Inferior parietal cortex (tissue), 1 donor: ENCODE results near the gene OST4.
"Not testable (repeated sequence)": the region's sequence is repeated elsewhere in the genome, so short reads cannot be mapped to it uniquely, and the experiment has no call there.

Experiments
- DNase-seq: peaks from one replicate; pipeline ENCODE4 v3.0.0-alpha.2; 2016; ENCODE audit errors: extremely low spot score

Gene OST4

DNA sequence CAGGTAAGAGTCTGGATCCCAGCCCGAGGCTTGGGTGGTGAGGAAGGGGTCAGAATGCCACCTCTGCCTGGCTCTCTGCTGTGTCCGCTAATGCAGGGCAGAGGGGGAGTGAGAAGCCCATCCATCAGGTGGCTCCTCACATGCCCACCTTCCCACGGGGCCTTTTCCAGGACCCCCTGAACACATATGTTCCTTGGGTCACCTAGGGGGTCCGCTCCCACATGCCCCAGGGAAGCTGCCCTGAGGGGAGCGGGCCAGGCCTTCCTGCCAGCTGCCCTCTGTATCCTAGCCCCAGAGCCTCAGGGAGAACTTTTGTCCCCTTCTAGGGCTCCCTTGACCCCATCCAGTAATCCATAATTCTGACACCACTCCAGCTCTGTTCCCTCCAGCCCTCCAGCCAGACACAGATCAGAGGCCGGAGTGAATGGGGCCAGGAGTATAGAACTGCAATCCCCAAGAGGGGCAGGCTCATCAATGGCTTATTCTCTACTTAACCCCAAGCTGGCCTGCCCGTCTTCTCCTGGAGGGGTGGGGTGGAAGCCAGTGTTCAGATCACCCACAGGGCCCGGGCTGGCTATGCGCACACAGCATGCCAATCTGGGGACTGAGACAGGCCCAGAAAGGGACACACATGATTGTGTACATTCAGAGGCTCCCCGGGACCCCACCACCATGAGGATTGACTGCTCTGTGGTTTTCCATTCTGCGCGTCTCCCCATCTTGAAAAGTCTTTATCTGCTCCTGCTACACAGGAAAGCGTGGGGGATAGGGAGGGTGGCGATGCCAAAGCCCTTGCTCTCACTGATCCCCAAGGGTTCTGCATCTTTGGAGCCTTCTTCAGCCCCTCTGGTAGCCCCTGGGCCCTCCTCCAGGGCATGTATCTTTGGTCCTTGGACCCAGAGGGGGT lies 8.0 kb upstream of the OST4 start:
- DNase-seq = no peak

DNA sequence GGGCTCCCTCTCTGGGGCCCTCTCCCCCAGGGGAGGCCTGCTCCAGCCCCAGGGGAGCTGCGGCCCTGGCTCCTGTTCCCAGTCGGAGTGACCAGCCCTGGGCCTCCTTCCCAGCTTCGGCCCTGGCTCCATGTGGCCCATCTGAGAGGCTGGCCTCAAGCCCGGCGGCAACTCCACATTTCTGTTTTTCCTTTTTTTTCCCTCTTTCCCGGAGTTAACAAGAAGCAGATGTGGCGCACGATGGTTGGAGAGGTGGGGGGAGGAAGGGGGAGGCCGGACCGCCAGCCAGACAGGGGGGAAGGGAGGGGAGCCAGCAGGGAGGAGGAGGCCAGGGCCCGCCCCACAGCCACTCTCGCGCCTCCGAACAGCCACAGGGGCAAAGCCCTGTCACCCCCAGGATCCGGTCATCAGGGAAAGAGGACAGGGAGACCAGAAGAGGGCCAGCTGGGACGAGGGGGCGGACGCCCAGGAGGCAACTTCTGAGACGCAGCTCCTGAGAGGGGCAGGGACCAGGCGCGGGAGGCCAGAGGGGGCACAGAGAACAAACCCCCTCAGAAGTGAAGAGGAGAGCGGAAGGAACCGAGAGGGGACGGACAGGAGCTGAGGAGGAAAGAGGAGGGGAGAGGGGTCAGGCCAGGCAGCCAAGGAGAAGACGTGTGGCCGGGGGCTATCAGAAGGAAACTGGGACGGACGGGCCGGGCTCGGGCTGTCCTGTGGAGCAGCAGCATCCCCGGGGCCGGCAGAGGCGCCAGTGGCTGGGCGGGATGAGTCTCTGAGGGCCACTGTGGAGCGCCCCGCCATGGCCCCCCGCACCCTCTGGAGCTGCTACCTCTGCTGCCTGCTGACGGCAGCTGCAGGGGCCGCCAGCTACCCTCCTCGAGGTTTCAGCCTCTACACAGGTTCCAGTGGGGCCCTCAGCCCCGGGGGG lies 7.1 kb upstream of the OST4 start, which contains the start of gene EMILIN1:
TSS of gene EMILIN1 (plus strand) at position 349 of the 928 bp plus-strand sequence. CDS start at position 800, 451 bp downstream.
- no peak for DNase-seq

DNA sequence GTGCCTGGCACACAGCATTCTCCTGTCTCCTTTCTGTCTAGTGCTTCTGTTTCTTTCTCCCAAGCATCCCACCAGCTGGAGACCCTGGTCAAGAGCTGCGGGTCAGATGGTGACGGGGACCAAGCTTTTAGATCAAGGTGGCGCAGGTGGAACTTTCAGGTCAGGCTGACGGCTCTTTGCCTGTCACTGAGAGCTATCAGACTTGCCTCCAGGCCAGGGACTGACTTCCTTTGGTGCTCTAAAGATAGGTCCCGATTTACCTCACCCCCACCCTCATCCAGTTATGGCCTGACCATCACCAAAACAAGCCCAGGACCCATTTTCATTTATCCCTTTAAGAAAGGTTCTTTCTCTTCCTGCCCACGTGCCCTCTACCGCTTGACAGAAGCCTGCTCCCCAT lies 5.8 kb upstream of the OST4 start:
- no peak for DNase-seq

DNA sequence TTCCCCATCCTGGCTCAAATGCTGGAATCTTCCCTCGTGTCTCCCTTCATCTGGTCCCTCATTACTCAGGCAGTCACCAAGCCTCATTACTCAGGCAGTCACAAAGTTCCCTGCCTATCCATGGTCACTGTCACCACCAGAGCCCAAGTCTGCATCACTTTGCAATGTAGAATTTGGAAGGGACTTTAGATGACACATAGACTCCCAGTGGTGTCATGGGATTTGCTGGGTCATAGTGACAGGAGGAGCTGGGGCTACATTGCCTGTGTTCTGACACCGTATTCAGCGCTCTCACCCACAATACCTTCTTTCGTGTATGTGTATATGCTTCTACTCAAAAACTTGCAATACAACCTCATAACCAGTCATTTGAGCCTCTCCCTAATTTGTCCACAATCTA lies 4.9 kb upstream of the OST4 start:
- no peak for DNase-seq

DNA sequence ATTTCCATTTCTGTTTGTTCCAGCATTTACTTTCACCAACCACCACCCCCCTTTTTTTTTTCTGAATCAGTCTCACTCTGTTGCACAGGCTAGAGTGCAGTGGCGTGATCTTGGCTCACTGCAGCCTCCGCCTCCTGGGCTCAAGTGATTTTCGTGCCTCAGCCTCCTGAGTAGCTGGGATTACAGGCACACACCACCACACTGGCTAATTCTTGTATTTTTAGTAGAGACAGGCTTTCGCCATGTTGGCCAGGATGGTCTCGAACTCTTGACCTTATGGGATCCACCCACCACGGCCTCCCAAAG lies 4.1 kb upstream of the OST4 start:
- not testable (repeated sequence) for DNase-seq

DNA sequence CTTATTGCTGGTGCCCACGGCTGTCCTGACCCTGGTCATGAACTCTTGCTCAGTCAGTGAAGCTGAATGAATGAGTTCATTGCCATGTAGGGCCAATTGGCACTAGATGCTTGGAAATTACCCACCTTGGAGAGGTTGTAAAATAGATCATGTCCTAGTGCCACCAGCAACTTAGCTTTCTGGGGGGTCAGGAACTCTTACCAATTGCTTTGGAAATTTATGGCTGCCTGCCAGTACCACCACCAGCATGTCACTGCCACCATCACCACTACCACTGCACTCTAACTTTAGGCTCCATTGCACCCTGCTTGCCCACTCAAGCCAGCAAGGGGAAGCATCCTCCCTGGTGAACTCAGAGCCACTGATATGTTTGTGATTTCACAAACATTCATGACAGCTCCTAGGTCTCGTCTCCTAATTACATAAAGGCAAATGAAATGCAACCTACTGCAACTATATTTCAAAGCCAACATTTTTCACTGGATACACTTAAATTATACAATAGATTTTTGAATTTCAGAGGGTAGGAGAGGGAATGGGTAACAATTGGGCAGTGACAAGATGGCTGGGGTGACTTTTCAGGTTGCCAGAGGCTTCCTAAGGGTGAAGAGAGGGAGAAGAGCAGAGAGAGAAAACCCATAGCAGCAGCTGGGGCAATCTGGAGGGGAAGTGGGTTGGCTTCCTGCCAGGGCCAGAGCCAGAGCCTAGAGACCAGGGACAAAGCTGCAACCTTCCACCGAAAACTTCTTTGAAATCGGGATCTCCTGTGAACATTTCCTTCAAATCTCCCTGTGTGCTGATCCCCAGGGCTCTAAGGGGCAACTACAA lies 3.5 kb upstream of the OST4 start:
- no peak for DNase-seq

DNA sequence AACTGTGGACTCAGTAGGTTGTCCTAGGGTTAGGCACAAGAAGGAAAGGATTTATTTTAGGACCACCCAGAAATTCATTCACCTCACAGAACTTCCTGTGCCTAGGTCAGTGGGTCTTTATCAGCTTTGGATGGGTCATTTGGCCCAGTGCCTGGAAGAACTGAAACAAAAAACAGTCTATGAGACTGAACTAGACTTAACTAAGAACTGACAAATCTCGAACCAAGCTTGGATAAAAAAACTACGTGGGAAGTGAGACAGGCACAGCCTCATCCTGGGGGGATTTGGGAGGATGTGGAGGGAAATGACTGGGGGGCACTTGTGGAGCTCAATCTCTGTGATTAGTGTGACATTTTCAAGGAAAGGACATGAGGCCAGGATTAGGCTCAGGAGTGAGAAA lies 2.3 kb upstream of the OST4 start:
- no peak for DNase-seq

DNA sequence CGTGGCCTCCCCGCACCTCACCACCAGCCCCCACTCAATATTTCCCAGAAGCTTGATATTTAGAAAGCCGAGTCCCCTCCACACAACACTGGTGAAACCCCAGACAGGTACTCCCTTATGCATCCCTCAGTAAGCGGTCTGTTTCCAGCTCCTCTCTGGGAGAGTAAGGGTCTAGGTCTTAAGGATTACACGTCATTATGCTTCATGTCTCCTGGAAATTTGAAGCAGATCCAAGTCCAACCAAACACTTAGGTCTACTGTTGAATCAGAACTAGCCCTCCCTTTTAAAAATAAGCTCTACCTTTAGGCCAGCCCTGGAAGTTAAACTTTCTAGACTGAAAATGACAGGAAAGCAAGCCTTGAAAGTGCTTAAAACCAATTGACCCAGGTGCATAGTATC lies 1.5 kb upstream of the OST4 start:
- no peak for DNase-seq

DNA sequence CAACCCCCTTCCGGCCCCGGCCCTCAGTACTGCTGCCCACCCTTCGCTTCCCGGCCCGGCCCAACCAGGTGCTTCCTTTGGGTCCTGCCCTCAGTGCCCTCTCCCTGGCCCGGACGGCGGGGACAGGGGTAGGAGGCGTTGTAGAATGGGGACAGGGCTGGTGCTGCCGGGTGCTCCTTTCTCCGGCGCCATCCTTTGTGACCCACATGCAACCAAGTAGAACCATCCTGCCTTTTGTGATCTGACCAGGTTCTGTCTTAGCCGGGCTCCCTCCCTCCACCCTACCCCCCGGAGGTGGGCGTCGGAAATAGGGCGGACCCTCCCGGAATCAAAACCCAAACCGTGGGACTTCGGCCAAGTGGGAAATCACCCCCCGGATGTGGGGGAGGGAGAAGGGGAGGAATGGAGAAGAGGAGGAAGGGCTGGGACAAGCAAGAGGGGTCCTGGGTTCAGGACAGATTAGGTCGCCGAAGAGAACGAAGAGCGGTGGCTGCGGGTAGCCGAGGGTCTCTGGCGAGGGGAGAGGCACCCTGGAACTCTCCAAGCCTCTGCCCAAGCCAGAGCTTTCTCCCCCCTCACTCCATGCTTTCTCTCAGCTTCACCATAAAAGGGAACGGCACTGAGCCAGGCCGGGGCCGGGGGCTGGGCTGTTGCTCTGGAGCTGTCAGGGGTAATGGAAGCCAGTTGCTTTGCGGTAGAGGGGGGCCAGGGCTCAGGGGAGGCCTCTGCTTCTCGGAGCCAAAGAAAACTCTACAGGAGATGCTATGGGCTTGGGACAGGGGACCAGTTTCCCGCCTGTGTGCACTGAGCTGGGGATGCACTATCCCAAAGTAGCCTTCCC lies 756 bp upstream of the OST4 start:
- DNase-seq = no peak

DNA sequence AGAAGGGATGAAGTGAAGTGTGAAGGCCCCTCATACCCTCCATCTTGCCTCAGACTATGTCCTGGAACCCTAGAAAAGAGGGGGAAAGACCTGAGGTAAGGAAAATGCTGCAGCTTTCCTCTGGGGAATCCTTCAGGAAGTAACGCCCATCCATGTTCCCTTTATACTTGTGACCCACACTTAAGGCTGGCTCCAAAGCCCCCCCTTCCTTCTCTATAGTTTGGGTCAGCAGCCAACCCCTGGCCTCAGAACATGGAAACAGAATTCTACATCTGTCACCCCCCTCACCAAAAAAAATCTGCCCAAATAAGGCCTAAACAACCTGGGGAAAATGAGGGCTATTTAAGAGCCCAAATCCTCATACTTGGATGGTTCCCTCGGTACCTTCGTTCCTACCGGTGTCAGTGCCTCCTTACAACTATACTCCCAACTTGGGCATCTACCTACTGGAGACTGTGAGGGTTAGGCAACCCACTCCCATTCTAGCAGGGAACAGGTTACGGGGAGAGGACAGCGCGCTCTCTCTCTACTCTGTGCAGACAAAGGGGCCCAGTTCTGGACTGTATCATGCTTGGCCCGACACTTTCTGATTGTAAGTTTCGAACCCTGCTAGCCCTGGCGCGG lies 689 bp downstream of the OST4 start:
- DNase-seq = no peak

DNA sequence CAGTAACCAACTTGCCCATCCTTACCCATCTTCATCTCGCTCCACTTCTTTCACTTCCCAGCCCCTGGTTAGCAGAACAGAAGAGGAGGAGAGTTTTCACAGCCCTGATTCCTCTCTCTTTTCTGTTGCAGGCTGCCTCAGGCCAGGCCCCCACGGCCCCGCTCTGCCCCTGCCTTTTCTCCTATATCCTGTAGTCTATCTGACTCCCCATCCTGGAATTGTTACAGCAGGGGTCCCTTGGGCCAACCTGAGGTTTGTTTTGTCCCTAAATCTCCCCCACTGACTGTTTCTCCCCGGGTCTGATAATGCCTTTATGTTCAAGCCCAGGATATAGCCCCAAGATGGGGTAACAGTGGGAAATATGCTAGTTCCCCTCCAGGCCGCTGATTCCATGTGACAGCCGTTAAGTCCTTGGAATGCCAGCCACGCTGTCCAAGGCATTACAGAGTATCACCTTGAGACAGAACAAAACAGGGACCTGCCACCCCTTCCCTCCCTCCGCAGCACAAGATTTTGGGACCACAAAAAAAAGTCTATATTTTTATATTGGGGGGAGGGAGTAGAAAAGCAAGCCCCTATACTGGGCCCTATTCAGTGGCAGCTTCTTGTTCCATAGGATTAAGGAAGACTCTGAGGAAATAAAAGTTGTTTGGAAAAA lies 1.4 kb downstream of the OST4 start:
- DNase-seq = no peak

DNA sequence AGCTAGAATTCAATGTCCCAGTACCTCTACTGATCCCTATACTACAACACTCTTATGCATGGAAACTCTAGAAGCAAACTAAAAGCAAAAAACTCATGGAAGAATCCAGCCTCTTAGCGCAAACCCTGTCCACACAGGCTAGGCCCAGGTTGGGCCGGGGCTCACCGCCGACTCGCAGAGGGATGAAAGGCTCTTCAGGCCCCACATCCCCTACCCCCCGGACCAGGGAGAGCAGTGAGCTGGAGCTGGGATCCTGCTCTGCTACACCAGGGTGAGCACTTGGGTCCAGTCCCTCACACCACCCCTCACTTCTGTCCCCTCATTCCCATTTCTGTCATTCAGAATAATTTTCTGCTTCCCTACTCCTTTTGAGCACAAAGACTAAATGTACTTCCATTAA lies 2.0 kb downstream of the OST4 start:
- DNase-seq = no peak

DNA sequence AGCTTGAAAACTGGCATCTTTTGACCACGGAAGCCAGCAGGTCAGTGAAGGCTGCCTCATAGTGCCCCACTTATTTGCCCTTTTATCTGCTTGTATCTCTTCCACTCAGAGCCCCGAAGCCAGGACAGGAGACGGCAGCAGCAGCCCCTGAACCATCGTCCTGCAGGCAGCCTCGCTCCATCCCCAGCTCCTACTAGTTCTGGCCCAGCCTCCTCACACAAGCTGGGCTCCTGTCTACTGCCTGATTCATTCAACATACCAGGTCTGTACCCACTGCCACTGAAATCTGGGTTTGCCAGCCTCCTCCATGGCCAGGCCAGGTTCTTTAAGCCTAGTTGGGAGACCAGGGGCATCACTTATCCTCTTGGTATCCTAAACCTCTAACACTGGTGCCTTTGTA lies 4.1 kb downstream of the OST4 start:
- no peak for DNase-seq

DNA sequence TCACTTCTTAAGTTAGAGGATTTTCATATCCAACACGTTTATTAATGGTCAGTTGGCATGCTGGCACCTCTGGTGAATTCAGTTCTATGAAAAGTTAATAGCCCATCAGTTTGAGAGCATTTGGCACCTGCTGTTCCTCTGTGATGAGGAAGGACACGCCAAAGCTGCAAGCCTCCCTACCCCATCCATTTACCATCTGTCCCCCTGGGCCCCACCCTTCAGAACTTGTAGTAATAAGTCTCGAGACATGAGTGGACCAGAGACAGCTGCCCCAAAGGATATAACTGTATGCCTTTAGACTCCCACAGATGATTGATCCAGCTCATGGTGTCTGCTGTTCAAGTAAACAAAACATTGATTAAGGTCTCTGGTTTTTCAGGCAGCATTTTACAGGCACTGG lies 6.3 kb downstream of the OST4 start:
- DNase-seq = no peak

DNA sequence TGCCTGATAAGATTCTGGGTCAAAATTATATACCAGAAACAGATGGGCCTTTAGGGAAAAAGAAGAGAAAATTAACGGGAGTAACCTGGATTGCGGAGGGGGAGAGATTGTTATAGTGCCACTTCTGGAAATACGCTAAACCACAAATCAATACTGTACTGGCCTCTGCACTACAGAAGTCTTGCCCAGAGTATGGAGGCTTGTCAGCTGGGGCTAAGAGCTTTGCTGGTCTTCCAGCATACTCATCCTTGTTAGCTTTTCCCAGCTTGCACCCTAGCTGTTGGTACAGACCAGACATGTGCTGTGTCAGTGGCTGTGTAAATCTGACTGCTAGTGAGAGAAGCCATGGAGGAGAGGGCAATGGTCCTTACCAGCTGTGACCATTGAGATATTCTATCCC lies 11.1 kb downstream of the OST4 start:
- DNase-seq = no peak

DNA sequence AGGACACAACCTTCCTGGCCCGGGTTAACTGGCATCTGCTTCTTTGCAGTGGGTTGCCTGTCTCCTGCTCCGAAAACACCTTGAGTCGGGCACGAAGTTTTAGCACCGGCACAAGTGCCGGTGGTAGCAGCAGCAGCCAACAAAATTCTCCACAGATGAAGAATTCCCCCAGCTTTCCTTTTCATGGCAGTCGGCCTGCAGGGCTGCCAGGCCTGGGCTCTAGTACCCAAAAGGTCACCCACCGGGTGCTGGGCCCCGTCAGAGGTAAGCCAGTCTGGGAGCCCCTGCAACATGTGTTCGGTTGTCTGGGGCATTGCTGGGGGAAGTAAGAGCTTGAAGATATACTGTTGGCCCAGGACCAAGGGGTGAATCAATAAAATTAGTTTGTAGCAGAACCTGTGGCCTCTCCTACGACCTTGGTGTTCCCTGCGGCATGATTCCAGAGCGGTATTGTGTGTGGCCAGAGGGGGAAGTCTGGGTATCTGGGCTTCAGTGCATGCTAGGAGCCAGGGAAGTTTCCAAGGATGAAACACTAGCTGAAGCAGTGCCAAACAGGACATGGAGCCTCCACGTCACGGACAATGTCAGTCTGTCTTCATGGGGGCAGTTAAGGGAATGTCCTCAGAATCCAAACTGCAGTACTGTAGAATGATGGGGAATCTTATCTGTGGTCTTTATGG lies 12.2 kb downstream of the OST4 start:
- no peak for DNase-seq

DNA sequence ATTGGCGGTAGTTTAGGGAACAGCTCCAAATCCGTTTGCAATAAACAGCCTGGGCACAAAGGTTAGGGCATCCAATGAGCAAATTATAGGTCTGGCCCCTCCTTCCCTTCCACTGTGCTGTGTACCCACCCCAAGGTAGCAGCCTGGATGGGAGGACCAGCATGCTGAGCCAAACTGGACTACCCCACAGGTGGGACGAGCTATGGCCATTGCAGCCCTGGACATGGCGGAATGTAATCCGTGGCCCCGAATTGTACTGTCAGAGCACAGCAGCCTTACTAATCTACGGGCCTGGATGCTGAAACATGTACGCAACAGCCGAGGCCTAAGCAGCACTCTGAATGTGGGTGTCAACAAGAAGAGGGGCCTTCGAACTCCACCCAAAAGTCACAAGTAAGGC lies 13.2 kb downstream of the OST4 start:
- DNase-seq = no peak

DNA sequence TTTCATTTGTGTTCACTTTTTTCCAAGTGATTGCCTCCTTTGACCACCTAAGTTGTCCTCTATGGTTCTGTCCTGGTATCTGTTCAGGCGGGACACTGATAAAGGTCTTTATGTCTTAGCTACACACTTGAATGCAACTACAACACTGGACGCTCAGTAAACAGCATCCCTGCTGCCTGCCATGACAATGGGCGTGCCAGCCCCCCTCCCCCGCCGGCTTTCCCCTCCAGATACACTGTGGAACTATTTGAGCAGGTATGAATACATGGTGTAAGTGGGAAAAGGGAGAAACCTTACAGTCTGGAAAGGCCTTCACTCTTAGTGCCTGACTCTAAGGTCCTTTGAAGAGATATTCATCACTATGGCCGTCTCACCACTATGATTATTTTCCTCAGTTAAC lies 14.3 kb downstream of the OST4 start:
- DNase-seq = no peak

DNA sequence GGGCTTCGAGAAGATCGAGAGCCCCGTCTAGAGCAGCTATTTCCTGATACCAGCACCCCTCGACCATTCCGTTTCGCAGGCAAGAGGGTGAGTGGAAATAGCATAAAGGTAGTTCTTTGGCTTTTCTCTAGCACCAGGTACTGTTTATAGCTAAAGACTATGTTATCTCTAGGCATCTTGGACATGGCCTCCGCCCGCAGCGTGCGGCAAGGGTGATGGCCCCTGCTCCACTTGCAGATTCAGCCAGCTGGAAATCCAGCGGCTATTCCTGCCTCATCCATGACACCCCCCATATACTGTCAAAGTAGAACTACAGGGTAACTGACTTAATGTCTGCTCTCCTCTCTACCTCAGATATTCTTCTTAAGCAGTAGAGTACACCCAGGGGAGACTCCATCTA lies 16.7 kb downstream of the OST4 start:
- DNase-seq = no peak

DNA sequence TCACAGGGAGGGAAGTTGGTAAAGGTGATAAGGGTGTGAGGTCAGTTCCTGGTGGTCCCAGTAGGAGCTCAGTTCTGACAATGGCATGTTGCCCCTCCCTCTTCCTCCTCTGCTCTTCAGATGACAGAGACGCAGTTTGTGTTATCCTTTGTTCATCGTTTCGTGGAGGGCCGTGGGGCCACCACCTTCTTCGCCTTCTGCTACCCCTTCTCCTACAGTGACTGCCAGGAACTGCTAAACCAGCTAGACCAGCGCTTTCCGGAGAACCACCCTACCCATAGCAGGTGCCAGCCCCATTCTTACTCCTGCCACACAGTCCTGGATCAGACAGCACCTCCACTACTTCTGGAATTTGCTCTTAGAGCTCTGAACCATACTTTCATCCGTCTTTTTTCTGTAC lies 17.7 kb downstream of the OST4 start:
- DNase-seq = no peak
